Tibial artery (tissue), 4 donors: ENCODE results near the gene NIBAN1.

Source experiments
- DNase-seq, 2 donors: peaks; one replicate each; pipeline ENCODE4 v3.0.0-alpha.2; 2019
- H3K27ac ChIP-seq, 2 donors: fragments of 200-600 bp; sonication (generic) in 1 of 2; 1 replicate in 1 of 2; 2 replicates in 1 of 2; pipeline ENCODE4 v1.5.1; 2018 to 2019; ENCODE audit warnings: mild to moderate bottlenecking in 1 of 2
- H3K27me3 ChIP-seq, 2 donors: fragments of 200-600 bp; sonication (generic) in 1 of 2; one replicate each; pipeline versions ENCODE4 v1.5.1 to v1.6.0; 2016 to 2019
- H3K36me3 ChIP-seq, 3 donors: fragments of 200-600 bp; sonication (generic) in 2 of 3; one replicate each; pipeline ENCODE4 v1.5.1; 2016 to 2019; ENCODE audit warnings: mild to moderate bottlenecking in 2 of 3
- H3K4me1 ChIP-seq, 4 donors: fragments of 200-600 bp; sonication (generic) in 2 of 4; 1 replicate in 3 of 4; 2 replicates in 1 of 4; pipeline ENCODE4 v1.5.1; 2016 to 2019
- H3K4me3 ChIP-seq, 2 donors: fragments of 200-600 bp; sonication (generic) in 1 of 2; 1 replicate in 1 of 2; 2 replicates in 1 of 2; pipeline ENCODE4 v1.5.1; 2018 to 2019; ENCODE audit warnings: mild to moderate bottlenecking in 2 of 2
- H3K9me3 ChIP-seq, 3 donors: fragments of 200-600 bp; sonication (generic) in 1 of 3; one replicate each; pipeline ENCODE4 v1.5.1; 2016 to 2019
- CTCF ChIP-seq, 2 experiments: fragments of 200-600 bp in 1 of 2; fragments of 450-650 bp in 1 of 2; IDR thresholded peaks; one replicate each; pipeline ENCODE4 v1.5.1; 2017 to 2019; ENCODE audit warnings: antibody characterized with exemption in 2 of 2, mild to moderate bottlenecking in 1 of 2, moderate library complexity in 1 of 2
- intact Hi-C: fragments of 100-400 bp; cut with DNase I; formaldehyde crosslinking; loops from one replicate; pipeline ENCODE4 v1.15.0; 2023; ENCODE audit warnings: low total_unique reads

Gene NIBAN1

GRCh38 chr1:184971522-184972265, 2.6 kb downstream of the NIBAN1 start:
- Histone ChIP-seq H3K27ac (peak overlapping the region; percentile 93 to 95), H3K27me3 (no peaks in the 10 kb centered on the region), H3K9me3 (no peaks in the 10 kb centered on the region), H3K4me3 (peak overlapping the region; percentile 92 to 97), H3K4me1 (peaks cover 0 to 64% (median 37%) of the 10 kb centered on the region in 4 donors), H3K36me3 (no peaks in the 10 kb centered on the region)
- no peak for TF ChIP-seq CTCF (IDR thresholded peaks at IDR 0.05)
- no peak for DNase-seq
- intact Hi-C loops: loop anchor here (5.0 to 10.0 kb wide), 2 partner anchors 87 to 144 kb away; no protein-coding TSS in a partner anchor

GRCh38 chr1:184970691-184971161, 3.6 kb downstream of the NIBAN1 start:
- Histone ChIP-seq H3K9me3 (no peaks in the 10 kb centered on the region), H3K27me3 (no peaks in the 10 kb centered on the region), H3K27ac (peak overlapping the region; percentile 93 to 95), H3K36me3 (no peaks in the 10 kb centered on the region), H3K4me1 (peaks cover 0 to 74% (median 42%) of the 10 kb centered on the region in 4 donors), H3K4me3 (peak overlapping the region; percentile 92 to 97)
- intact Hi-C loops: loop anchor here (5.0 to 10.0 kb wide), 2 partner anchors 86 to 143 kb away; no protein-coding TSS in a partner anchor
- TF ChIP-seq CTCF (IDR thresholded peaks at IDR 0.05): no peak
- DNase-seq: no peak

- intact Hi-C loops: no loop called here
- Histone ChIP-seq H3K4me1 (peaks cover 0 to 81% (median 33%) of the 10 kb centered on the region in 4 donors), H3K27me3 (no peaks in the 10 kb centered on the region), H3K4me3 (no peak overlapping the region), H3K9me3 (no peaks in the 10 kb centered on the region), H3K36me3 (no peaks in the 10 kb centered on the region), H3K27ac (peak overlapping the region; percentile 60 to 67)
- DNase-seq: no peak
- no peak for TF ChIP-seq CTCF (IDR thresholded peaks at IDR 0.05)
Measured at GRCh38 chr1:184966989-184967388, 7.3 kb downstream of the NIBAN1 start.

GRCh38 chr1:184965944-184966860, 8.1 kb downstream of the NIBAN1 start:
- no peaks in the 10 kb centered on the region for H3K27me3 ChIP-seq
- H3K4me3 ChIP-seq: no peak overlapping the region
- no peaks in the 10 kb centered on the region for H3K36me3 ChIP-seq
- intact Hi-C loops: no loop called here
- no peaks in the 10 kb centered on the region for H3K9me3 ChIP-seq
- DNase-seq: no peak
- peak overlapping the region; percentile 60 to 67 for H3K27ac ChIP-seq
- peaks cover 0 to 81% (median 31%) of the 10 kb centered on the region in 4 donors for H3K4me1 ChIP-seq
- no peak for TF ChIP-seq CTCF (IDR thresholded peaks at IDR 0.05)

GRCh38 chr1:184965439-184965838, 8.9 kb downstream of the NIBAN1 start:
- Histone ChIP-seq H3K36me3 (no peaks in the 10 kb centered on the region), H3K9me3 (no peaks in the 10 kb centered on the region), H3K4me1 (peaks cover 0 to 78% (median 26%) of the 10 kb centered on the region in 4 donors), H3K27me3 (no peaks in the 10 kb centered on the region), H3K4me3 (no peak overlapping the region), H3K27ac (no peak overlapping the region)
- no peak for TF ChIP-seq CTCF (IDR thresholded peaks at IDR 0.05)
- intact Hi-C loops: no loop called here
- DNase-seq: no peak
